HG03108 (cell line): ENCODE measurements around the gene SFTPB.
"Not testable (repeated sequence)": the region's sequence is repeated elsewhere in the genome, so short reads cannot be mapped to it uniquely, and the experiment has no call there.

ENCODE experiments used
- ATAC-seq: cut with Tn5 transposase; IDR thresholded peaks from one replicate; pipeline ENCODE4 v1.9.1; 2021; ENCODE audit warnings: moderate library complexity; ENCODE audit not compliant: unreplicated experiment

The SFTPB gene

GRCh38 chr2:85668009-85668856 is at the start of gene SFTPB:
Gene SFTPB (minus strand): TSS chr2:85668199. CDS start chr2:85668183, 16 bp downstream.
- no peak for ATAC-seq

- ATAC-seq, result no peak
Measured at GRCh38 chr2:85717308-85718008, 49.5 kb upstream of the SFTPB start.

- no peak for ATAC-seq
Measured at GRCh38 chr2:85716346-85716914, 48.4 kb upstream of the SFTPB start.

- ATAC-seq, result no peak
Measured at GRCh38 chr2:85714841-85715240, 46.8 kb upstream of the SFTPB start.

DNA sequence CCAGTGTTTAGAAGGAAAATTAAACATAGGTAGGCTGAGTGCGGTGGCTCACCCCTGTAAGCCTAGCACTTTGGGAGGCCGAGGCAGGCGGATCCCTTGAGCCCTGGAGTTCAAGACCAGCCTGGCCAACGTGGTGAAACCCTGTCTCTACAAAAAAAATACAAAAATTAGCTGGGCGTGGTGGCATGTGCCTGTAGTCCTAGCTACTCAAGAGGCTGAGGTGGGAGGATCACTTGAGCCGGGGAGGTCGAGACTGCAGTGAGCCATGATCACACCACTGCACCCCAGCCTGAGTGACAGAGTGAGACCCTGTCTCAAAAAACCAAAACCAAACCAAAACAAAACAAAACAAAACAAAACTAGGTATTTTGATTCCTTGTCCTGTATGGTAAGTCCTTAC is 46.4 kb upstream of the SFTPB start:
- not testable (repeated sequence) for ATAC-seq

GRCh38 chr2:85713836-85714235 is 45.8 kb upstream of the SFTPB start:
- ATAC-seq, result no peak

DNA sequence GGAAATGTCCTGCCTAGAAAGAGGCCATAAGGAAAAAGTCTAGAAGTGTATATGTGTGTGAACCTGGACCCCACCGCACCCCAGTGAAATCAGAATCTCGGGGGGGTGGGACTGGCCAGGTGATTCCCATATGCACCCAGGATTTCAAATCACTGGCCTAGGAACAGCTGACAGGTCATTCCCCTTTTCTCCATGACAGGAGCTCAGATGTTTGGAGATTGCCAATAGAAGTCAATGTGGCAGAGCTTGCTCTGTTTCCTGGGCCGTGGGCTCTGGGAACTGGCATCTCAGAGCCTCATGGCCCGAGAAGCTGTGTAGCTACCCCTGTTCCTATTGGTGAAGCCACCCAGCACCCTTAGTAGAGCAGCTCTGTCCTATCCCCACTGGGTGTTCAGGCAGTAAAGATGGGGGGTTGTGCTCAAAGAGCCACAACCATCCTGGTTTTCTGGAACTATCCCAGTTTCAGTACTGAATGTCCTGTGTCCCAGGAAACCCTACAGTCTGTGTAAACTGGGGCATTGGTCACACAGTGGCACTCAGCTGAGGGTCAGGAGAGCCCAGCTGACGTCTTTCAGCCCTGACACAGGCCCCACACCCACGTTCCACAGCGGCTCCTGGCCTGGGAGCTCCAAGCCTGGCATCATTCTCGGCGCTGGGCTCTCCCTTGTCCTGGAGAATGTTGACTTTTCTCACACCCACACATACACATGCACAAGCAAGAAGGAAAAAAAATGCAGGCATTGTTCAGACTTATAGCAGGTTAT is 45.0 kb upstream of the SFTPB start:
- no peak for ATAC-seq

GRCh38 chr2:85712336-85712735 is 44.3 kb upstream of the SFTPB start:
- ATAC-seq, result no peak

GRCh38 chr2:85711578-85712060 is 43.6 kb upstream of the SFTPB start:
- no peak for ATAC-seq

DNA sequence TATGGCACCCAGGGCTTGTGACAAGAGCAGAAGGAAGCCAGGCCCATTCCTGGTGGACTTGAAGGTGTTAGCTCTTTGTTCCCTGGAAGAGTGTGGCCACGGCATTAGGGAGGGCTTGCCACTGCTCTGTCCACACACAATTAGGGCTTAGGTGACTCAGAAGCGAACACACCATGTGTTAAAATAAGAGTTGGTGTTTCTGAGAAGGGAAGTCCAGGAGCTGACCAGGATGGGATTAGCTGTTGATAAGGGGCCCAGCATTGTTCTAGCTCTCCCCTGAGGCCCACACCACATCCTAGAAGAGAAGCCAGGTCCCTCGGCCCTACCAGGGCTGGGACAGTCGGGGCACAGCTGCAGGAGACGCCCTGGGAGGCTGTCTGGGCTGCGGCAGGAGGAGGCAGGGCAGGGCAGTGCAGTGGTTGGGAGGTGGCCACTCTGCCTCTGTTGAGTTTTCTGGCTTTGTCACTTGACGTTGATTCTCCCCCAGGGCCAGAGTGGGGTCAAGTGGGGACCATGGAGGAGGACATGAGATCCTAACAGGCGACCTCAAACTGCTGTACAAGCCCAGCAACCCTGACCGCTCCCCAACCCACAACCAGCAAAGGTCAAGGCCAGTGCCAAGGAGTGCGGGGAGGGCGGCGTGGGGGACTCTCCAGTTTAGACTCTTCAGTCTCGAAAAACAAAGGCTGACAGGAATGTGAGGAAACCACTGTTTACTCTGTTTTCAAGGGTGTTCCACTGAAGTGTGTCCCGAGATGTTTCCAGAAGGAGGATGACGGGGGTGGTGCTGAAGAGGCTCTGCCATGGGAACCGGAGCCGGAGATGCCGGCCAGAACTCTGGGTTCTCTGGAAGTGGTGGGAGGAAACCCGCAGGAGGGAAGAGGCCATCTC is 42.9 kb upstream of the SFTPB start:
- ATAC-seq, result no peak

DNA sequence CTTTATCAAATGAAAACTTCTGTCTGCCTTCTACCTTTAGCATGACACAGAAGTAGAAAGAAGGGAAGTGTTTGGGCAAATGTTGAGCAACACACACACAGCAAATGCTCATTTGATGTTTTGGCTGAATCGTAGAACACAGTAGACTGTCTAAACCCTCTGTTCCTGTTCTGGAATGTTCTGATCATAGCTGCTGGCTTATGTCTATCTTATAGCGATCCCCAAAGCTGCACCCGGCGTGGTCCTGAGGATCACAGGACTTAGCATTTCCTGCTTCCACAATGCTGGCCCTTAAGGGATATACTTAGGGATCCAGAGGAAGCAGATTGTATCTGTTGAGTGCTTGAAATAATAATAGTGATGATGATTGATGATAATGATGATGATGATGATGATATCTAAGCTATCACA is 41.4 kb upstream of the SFTPB start:
- no peak for ATAC-seq

DNA sequence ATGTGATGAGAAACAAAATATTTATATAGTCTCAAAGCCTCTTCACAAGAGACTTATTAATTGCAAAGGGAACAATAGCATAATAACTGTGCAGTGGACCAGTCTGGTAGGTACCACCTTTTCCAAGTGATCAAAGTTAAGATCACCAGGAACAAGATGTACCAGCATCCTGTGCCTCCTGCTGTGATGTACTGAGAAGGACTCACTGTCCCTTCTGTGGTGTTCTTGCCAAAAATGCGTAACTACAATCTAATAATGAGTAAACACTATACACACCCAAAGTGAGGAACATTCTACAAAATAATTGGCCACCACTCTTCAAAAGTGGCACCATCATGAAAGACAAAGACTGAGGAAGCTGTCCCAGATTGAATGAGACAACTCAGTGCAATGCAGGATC is 40.6 kb upstream of the SFTPB start:
- no peak for ATAC-seq

DNA sequence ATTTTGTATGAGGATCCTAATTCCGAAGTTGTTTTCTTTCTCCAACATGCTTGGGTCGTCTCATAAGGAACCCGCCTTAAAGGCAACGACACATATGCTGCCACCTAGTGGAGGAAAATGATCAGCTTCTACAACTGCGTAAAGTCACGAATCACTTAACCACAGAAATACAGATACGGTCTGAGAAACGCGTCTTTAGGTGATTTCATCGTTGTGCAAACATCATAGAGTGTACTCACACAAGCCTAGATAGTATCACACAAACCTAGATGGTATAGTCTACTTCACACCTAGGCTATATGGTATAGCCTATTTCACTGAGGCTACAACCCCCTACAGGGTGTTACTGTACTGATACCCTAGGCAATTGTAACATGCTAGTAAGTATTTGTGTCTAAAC is 39.3 kb upstream of the SFTPB start:
- no peak for ATAC-seq

GRCh38 chr2:85706599-85707296 is 38.7 kb upstream of the SFTPB start:
- ATAC-seq, result no peak

DNA sequence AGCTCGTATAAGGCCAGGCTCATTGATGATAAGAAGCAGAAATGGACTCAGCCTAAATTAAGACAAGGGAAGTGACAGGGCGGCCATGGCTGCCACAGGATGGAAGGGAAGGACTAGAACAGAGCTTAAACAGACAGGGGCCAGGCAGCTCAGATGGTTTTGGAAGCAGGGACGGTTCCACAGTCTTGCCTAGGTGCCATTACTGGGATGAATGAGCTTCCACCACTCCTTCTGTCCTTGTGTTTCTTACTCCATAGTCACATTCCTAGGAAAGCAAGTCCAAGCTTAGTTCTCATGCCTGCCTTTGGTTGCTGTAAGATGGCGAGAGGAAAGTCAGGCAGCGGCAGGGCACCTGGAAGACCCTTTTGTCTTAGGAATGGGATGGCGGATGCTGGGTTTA is 38.1 kb upstream of the SFTPB start:
- ATAC-seq, result no peak

- ATAC-seq, result no peak
Measured at GRCh38 chr2:85705680-85706039, 37.7 kb upstream of the SFTPB start.

DNA sequence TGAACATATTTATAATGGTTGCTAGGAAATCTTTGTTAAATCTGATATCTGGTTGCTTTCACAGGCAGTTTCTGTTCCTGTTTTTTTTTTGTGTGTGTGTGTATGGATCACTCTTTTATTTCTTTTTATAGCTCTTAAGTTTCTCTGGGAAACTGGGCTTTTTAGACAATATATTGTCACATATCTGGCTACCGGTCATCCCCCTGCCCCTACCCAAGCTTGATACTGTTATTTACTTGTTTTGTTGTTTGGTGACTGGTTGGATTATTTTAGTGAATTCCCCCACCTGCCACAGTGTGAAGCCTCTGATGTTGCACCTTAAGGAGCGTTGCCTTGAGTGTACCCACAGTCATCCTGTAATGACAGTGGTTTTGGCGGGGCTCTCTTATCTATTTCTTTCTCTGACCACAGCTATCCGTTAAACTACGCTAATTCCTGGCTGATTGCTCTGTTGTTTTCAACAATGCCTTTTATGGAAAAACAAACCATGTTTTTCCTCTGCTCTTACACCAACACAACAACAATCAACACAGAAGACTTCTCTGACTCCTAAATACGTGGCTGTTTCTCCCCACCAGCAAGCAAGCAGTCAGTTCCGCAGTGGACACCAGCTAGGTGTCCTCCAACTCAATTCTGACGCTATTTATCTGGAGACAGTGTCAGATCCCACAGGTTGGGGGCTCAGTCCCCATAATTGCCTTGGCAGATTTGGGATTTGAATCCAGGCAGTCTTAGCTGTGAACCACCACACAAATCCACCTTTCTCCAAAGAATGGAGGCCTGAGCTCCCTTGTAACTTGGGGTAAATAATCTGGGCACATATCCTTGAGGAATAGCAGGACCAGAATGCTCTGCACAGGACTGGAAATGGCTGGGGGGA is 37.0 kb upstream of the SFTPB start:
- peak; percentile 68 for ATAC-seq

GRCh38 chr2:85704038-85704437 is 36.0 kb upstream of the SFTPB start:
- ATAC-seq, result no peak

DNA sequence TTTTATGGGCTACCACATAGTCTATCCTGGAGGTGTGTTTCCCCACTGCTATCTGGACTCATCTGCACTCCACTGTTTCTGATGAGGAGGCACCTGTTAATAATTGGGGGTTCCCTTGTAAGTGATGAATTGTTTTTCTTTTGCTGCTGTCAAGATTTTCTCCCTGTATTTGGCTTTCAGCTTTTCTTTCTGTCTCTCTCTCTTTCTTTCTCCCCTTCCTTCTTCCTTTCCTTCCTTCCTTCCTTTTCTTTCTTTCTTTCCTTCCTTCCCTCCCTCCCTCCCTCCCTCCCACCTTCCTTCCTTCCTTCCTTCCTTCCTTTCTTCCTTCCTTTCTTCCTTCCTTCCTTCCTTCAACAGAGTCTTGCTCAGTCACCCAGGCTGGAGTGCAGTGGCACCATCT is 35.3 kb upstream of the SFTPB start:
- ATAC-seq, result no peak
